Measurements from ENCODE around the gene SLC12A1. TPM values are rescaled to one million over a fixed set of nuclear protein-coding genes. Genes with fewer than 3 reads are reported as not detected.
"Not testable (repeated sequence)": the region's sequence is repeated elsewhere in the genome, so short reads cannot be mapped to it uniquely, and the experiment has no call there.

Gene SLC12A1
- total RNA-seq, 4 donors from 2014 or later, result not detected

GRCh38 chr15:48313216-48313615, 107.1 kb downstream of the SLC12A1 start:
- DNase-seq (ENCODE audit: low spot score) (no peak), ATAC-seq (ENCODE audit: low FRiP score) (no peak)
- TF ChIP-seq, protein P1, sequence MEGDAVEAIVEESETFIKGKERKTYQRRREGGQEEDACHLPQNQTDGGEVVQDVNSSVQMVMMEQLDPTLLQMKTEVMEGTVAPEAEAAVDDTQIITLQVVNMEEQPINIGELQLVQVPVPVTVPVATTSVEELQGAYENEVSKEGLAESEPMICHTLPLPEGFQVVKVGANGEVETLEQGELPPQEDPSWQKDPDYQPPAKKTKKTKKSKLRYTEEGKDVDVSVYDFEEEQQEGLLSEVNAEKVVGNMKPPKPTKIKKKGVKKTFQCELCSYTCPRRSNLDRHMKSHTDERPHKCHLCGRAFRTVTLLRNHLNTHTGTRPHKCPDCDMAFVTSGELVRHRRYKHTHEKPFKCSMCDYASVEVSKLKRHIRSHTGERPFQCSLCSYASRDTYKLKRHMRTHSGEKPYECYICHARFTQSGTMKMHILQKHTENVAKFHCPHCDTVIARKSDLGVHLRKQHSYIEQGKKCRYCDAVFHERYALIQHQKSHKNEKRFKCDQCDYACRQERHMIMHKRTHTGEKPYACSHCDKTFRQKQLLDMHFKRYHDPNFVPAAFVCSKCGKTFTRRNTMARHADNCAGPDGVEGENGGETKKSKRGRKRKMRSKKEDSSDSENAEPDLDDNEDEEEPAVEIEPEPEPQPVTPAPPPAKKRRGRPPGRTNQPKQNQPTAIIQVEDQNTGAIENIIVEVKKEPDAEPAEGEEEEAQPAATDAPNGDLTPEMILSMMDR (IDR thresholded peaks at IDR 0.05), result no peak

DNA sequence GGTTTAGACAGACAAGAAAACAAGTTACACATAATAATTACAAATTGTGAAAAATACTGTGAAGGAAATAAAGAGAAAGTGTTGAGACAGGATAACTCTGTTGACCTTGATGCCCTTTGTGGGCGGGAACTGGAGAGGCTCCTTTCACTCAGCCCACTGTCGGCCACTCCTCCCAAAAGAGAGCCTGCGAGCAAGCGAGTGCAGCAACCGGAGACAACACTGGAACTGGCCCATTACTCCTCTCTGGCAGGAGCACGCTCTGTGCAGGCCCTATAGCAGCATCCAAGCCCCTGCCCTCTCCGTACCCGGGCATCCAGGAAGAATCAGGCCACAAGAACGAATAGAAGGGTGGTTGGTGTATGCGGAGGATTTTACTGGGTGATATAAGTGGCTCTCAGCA, 108.9 kb downstream of the SLC12A1 start:
- DNase-seq (ENCODE audit: low spot score) (no peak), ATAC-seq (ENCODE audit: low FRiP score) (no peak)
- TF ChIP-seq, protein P1 (IDR thresholded peaks at IDR 0.05), result no peak

- TF ChIP-seq, protein P1 (IDR thresholded peaks at IDR 0.05), result no peak
- no peak for DNase-seq (ENCODE audit: low spot score)
- ATAC-seq (ENCODE audit: low FRiP score), result no peak
These were observed 111.1 kb downstream of the SLC12A1 start for GRCh38 chr15:48317221-48317620.

DNA sequence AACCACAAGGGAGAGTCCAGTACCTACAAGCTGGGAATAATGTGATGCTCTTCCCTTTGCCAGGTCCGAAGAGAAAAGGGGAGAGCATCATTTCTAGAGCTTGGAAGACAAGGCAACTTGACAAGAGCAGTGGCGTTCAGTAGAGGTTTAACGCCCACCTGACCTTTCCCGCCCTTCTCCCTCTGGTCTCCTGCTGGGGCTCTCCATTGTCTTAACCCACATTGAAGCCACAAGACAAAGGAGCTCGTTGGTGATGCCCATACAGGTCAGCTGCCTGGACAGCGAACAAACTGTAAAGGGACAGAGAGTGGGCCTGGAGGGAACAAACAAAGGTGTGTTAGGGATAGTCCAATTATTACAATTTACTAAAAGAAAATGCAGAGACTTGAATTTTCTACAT, 112.0 kb downstream of the SLC12A1 start:
- TF ChIP-seq, protein P1 (IDR thresholded peaks at IDR 0.05), result no peak
- DNase-seq (ENCODE audit: low spot score), result no peak
- ATAC-seq (ENCODE audit: low FRiP score), result no peak

GRCh38 chr15:48323294-48323693, 117.2 kb downstream of the SLC12A1 start:
- TF ChIP-seq, protein P1 (IDR thresholded peaks at IDR 0.05), result no peak
- no peak for DNase-seq (ENCODE audit: low spot score)
- no peak for ATAC-seq (ENCODE audit: low FRiP score)

GRCh38 chr15:48324949-48325348, 118.8 kb downstream of the SLC12A1 start:
- TF ChIP-seq, protein P1 (IDR thresholded peaks at IDR 0.05), result no peak
- no peak for ATAC-seq (ENCODE audit: low FRiP score)
- DNase-seq (ENCODE audit: low spot score), result no peak

DNA sequence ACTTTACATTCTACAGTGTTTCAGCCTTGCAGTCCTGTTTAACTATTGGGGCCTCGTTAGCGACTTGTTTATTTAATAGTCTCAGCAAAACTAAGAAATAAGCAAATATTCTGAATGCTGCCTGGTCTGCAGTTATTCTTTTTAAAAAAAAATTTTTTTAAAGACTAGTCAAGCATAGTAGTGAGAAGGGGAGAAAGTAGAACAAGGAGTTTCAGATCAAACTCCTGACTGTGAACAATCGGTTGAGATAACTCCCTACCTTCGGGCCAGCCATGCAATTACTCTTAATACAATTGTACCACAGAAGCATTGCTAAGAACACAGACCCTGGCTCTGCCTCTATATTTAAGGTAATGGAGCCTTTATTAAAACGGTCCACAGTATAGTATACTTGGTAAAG, 119.3 kb downstream of the SLC12A1 start:
- TF ChIP-seq, protein P1 (IDR thresholded peaks at IDR 0.05), result no peak
- ATAC-seq (ENCODE audit: low FRiP score), result no peak
- DNase-seq (ENCODE audit: low spot score), result no peak

DNA sequence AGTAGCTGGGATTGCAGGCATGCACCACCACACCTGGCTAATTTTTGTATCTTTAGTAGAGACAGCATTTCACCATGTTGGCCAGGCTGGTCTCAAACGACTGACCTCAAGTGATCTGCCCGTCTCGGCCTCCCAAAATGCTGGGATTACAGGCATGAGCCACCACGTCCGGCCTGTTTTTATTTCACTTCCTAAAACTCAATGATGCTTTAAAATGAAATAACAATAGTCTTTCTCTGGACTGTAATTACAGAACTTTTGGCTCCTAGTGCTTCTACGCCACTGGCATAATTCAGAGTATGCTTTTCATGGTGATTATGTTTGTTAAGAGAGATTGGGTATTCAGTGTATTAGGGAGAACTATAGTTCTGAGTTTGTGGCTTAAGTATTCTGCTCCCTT, 120.1 kb downstream of the SLC12A1 start:
- not testable (repeated sequence) for ATAC-seq (ENCODE audit: low FRiP score); DNase-seq (ENCODE audit: low spot score)

Measured in omental fat pad (tissue), 4 donors.